Neuronal stem cell (in vitro differentiated cells): ENCODE measurements around the gene JPH3.
A peak's percentile ranks its signal among the peaks of the same experiment; 100 is the strongest.

ENCODE experiments used
- DNase-seq: peaks from one replicate; pipeline ENCODE4 v3.0.0-alpha.2; 2013; ENCODE audit warnings: low spot score
- H2AFZ ChIP-seq: one replicate; pipeline ENCODE4 v1.6.1; 2013; ENCODE audit warnings: mild to moderate bottlenecking, low read length, inconsistent platforms
- H2AK5ac ChIP-seq: 2 replicates; pipeline ENCODE4 v1.6.1; 2013; ENCODE audit warnings: low read depth, mild to moderate bottlenecking, inconsistent platforms, low read length, moderate library complexity, mixed read lengths
- H2BK120ac ChIP-seq: 2 replicates; pipeline ENCODE4 v1.6.1; 2013; ENCODE audit warnings: low read depth, mild to moderate bottlenecking, inconsistent platforms, low read length, moderate library complexity, mixed read lengths
- H2BK12ac ChIP-seq: one replicate; pipeline ENCODE4 v1.6.1; 2013; ENCODE audit warnings: low read length, inconsistent platforms
- H2BK15ac ChIP-seq: 2 replicates; pipeline ENCODE4 v1.6.1; 2013; ENCODE audit warnings: mild to moderate bottlenecking, low read length, inconsistent platforms, mixed read lengths
- H2BK5ac ChIP-seq: one replicate; pipeline ENCODE4 v1.6.1; 2013; ENCODE audit warnings: inconsistent platforms, mild to moderate bottlenecking, low read length, moderate library complexity
- H3K14ac ChIP-seq: one replicate; pipeline ENCODE4 v1.6.1; 2013; ENCODE audit warnings: low read length, inconsistent platforms
- H3K18ac ChIP-seq: 2 replicates; pipeline ENCODE4 v1.6.1; 2013; ENCODE audit warnings: low read length, inconsistent platforms
- H3K23ac ChIP-seq: 2 replicates; pipeline ENCODE4 v1.6.1; 2013; ENCODE audit warnings: low read depth, mild to moderate bottlenecking, mixed read lengths, low read length, inconsistent platforms; ENCODE audit not compliant: poor library complexity
- H3K27ac ChIP-seq: replicated peaks from 3 replicates; pipeline ENCODE4 v1.5.1; 2013; ENCODE audit warnings: low read length, inconsistent platforms
- H3K27me3 ChIP-seq, 3 experiments: 2 replicates each; pipeline ENCODE4 v1.6.1; 2013; ENCODE audit warnings: low read length in 3 of 3, mild to moderate bottlenecking in 2 of 3, inconsistent platforms in 1 of 3, low read depth in 1 of 3, mixed read lengths in 1 of 3, moderate library complexity in 1 of 3; ENCODE audit not compliant: control insufficient read depth in 3 of 3, insufficient read depth in 3 of 3
- H3K36me3 ChIP-seq, 2 donors: replicated peaks in 1 of 2; 2 replicates each; pipeline ENCODE4 v1.6.1; 2013; ENCODE audit warnings: low read length in 2 of 2; ENCODE audit not compliant: control insufficient read depth in 2 of 2, insufficient read depth in 2 of 2
- H3K4ac ChIP-seq: 2 replicates; pipeline ENCODE4 v1.6.1; 2013; ENCODE audit warnings: inconsistent platforms, mild to moderate bottlenecking, low read length, moderate library complexity
- H3K4me1 ChIP-seq, 2 donors: 1 replicate in 1 of 2; 2 replicates in 1 of 2; pipeline ENCODE4 v1.6.1; 2013; ENCODE audit warnings: low read length in 2 of 2, low read depth in 1 of 2; ENCODE audit not compliant: control insufficient read depth in 2 of 2, insufficient read depth in 1 of 2
- H3K4me2 ChIP-seq: one replicate; pipeline ENCODE4 v1.6.1; 2013; ENCODE audit warnings: mild to moderate bottlenecking, low read length, inconsistent platforms; ENCODE audit not compliant: insufficient read depth, poor library complexity, severe bottlenecking
- H3K4me3 ChIP-seq, 2 donors: 2 replicates each; pipeline ENCODE4 v1.5.1; 2013; ENCODE audit warnings: low read length in 2 of 2, mild to moderate bottlenecking in 2 of 2, inconsistent platforms in 1 of 2, moderate library complexity in 1 of 2
- H3K79me1 ChIP-seq: one replicate; pipeline ENCODE4 v1.6.1; 2013; ENCODE audit warnings: low read depth, mild to moderate bottlenecking, inconsistent platforms, low read length, moderate library complexity
- H3K9ac ChIP-seq: one replicate; pipeline ENCODE4 v1.6.1; 2013; ENCODE audit warnings: mild to moderate bottlenecking, low read depth, low read length, inconsistent platforms; ENCODE audit not compliant: poor library complexity
- H3K9me3 ChIP-seq, 2 donors: replicated peaks in 1 of 2; 2 replicates each; pipeline versions ENCODE3 to v1.6.1; 2013; ENCODE audit warnings: low read length in 2 of 2, mild to moderate bottlenecking in 2 of 2, inconsistent platforms in 1 of 2, low read depth in 1 of 2, mixed read lengths in 1 of 2, moderate library complexity in 1 of 2; ENCODE audit not compliant: control insufficient read depth in 2 of 2, insufficient read depth in 1 of 2
- H4K8ac ChIP-seq: one replicate; pipeline ENCODE4 v1.6.1; 2013; ENCODE audit warnings: low read depth, mild to moderate bottlenecking, inconsistent platforms, low read length, moderate library complexity
- H4K91ac ChIP-seq: one replicate; pipeline ENCODE4 v1.6.1; 2013; ENCODE audit warnings: low read length, low read depth, mild to moderate bottlenecking, inconsistent platforms; ENCODE audit not compliant: poor library complexity
- WGBS, 2 donors: extraction: QIAGEN DNeasy Blood & Tissue Kit; methylation state at CpG; one replicate each; pipeline ENCODE4 v1.1.7; 2013; ENCODE audit warnings: missing lambda C conversion rate in 2 of 2, mixed read lengths in 1 of 2; ENCODE audit not compliant: insufficient read length in 2 of 2, insufficient replicate concordance in 1 of 2; ENCODE audit errors: extremely low coverage in 2 of 2; 5-methylcytosine and 5-hydroxymethylcytosine counted together

The JPH3 gene

GRCh38 chr16:87618216-87618615, 15.9 kb downstream of the JPH3 start:
- no peak overlapping the region for H2BK12ac ChIP-seq

GRCh38 chr16:87619360-87620200, 17.3 kb downstream of the JPH3 start:
- no peak overlapping the region for H3K9ac ChIP-seq
- WGBS, 2 donors: no CpG with 5 or more reads among the region's 26 CpGs
- H3K79me1 ChIP-seq: peaks cover 11% of the 10 kb centered on the region

More at GRCh38 chr16:87618216-87618615, 15.9 kb downstream of the JPH3 start:
- DNase-seq: no peak
- H3K14ac ChIP-seq: peak overlapping the region; percentile 94
- no peaks in the 10 kb centered on the region for H3K9me3 ChIP-seq
- H2BK5ac ChIP-seq: no peak overlapping the region
- H2BK120ac ChIP-seq: no peak overlapping the region
- H3K4me3 ChIP-seq: no peak overlapping the region
- no CpG with 5 or more reads among the region's 12 CpGs for WGBS, 2 donors
- H4K8ac ChIP-seq: no peak overlapping the region
- no peak overlapping the region for H3K4ac ChIP-seq
- peaks cover 0 to 24% (median 0%) of the 10 kb centered on the region in 3 experiments for H3K27me3 ChIP-seq
- H2BK15ac ChIP-seq: no peak overlapping the region
- peak overlapping the region; percentile 27 for H3K18ac ChIP-seq
- no peak overlapping the region for H2AFZ ChIP-seq
- peaks cover 0 to 8% of the 10 kb centered on the region in 2 donors for H3K4me1 ChIP-seq
- no peak overlapping the region for H3K9ac ChIP-seq
- no peaks in the 10 kb centered on the region for H3K36me3 ChIP-seq
- H4K91ac ChIP-seq: peak overlapping the region; percentile 85
- peaks cover 10% of the 10 kb centered on the region for H3K79me1 ChIP-seq
- H2AK5ac ChIP-seq: no peak overlapping the region
- peak overlapping the region; percentile 55 for H3K23ac ChIP-seq
- H3K27ac ChIP-seq: no peak overlapping the region
- H3K4me2 ChIP-seq: no peak overlapping the region

GRCh38 chr16:87620201-87620495, 17.8 kb downstream of the JPH3 start:
- H2BK5ac ChIP-seq: no peak overlapping the region
- DNase-seq: no peak

More at GRCh38 chr16:87619360-87620200, 17.3 kb downstream of the JPH3 start:
- Histone ChIP-seq H3K4me1 (peaks cover 0 to 8% of the 10 kb centered on the region in 2 donors), H2AK5ac (no peak overlapping the region), H3K36me3 (no peaks in the 10 kb centered on the region), H3K27ac (no peak overlapping the region), H3K4ac (no peak overlapping the region), H3K27me3 (peaks cover 0 to 24% (median 0%) of the 10 kb centered on the region in 3 experiments), H4K91ac (no peak overlapping the region), H2BK12ac (no peak overlapping the region), H2BK5ac (no peak overlapping the region), H3K23ac (peak overlapping the region; percentile 85), H2BK120ac (no peak overlapping the region), H3K18ac (peak overlapping the region; percentile 64), H3K4me2 (no peak overlapping the region), H3K14ac (peak overlapping the region; percentile 76), H4K8ac (no peak overlapping the region), H3K4me3 (no peak overlapping the region), H2AFZ (no peak overlapping the region), H3K9me3 (no peaks in the 10 kb centered on the region), H2BK15ac (no peak overlapping the region)
- no peak for DNase-seq

GRCh38 chr16:87621550-87621829, 19.2 kb downstream of the JPH3 start:
- Histone ChIP-seq H3K4ac (no peak overlapping the region), H2BK5ac (no peak overlapping the region), H3K18ac (peak overlapping the region; percentile 38), H2BK15ac (no peak overlapping the region), H4K8ac (no peak overlapping the region), H3K27me3 (peaks cover 0 to 22% (median 0%) of the 10 kb centered on the region in 3 experiments), H3K4me3 (no peak overlapping the region), H2AFZ (no peak overlapping the region), H3K4me1 (peaks cover 0 to 8% of the 10 kb centered on the region in 2 donors), H3K79me1 (peaks cover 11% of the 10 kb centered on the region), H3K27ac (no peak overlapping the region), H2AK5ac (no peak overlapping the region), H3K14ac (no peak overlapping the region), H4K91ac (no peak overlapping the region), H2BK120ac (no peak overlapping the region), H3K9me3 (no peaks in the 10 kb centered on the region), H3K9ac (no peak overlapping the region), H3K4me2 (no peak overlapping the region), H2BK12ac (no peak overlapping the region), H3K23ac (no peak overlapping the region), H3K36me3 (no peaks in the 10 kb centered on the region)
- no peak for DNase-seq
- WGBS, 2 donors: no CpG with 5 or more reads among the region's 8 CpGs

More at GRCh38 chr16:87620201-87620495, 17.8 kb downstream of the JPH3 start:
- H3K4me3 ChIP-seq: no peak overlapping the region
- no CpG with 5 or more reads among the region's 5 CpGs for WGBS, 2 donors
- H3K79me1 ChIP-seq: peaks cover 11% of the 10 kb centered on the region
- H2BK120ac ChIP-seq: no peak overlapping the region
- H3K4me1 ChIP-seq: peaks cover 0 to 8% of the 10 kb centered on the region in 2 donors
- no peak overlapping the region for H3K9ac ChIP-seq
- H2BK12ac ChIP-seq: no peak overlapping the region
- no peak overlapping the region for H3K23ac ChIP-seq
- H3K36me3 ChIP-seq: no peaks in the 10 kb centered on the region
- no peak overlapping the region for H3K4me2 ChIP-seq
- H3K4ac ChIP-seq: no peak overlapping the region
- H2AFZ ChIP-seq: no peak overlapping the region
- no peak overlapping the region for H3K27ac ChIP-seq
- no peak overlapping the region for H2BK15ac ChIP-seq
- no peak overlapping the region for H3K14ac ChIP-seq
- H4K8ac ChIP-seq: no peak overlapping the region
- no peak overlapping the region for H4K91ac ChIP-seq
- peaks cover 0 to 24% (median 0%) of the 10 kb centered on the region in 3 experiments for H3K27me3 ChIP-seq
- peak overlapping the region; percentile 87 for H3K18ac ChIP-seq
- H2AK5ac ChIP-seq: no peak overlapping the region
- H3K9me3 ChIP-seq: no peaks in the 10 kb centered on the region
